Common myeloid progenitor, CD34-positive (primary cell): ENCODE data around the gene LGALSL.

Source experiments
- CTCF ChIA-PET: fragments of 350-600 bp; sonication (Branson Sonifier 250); formaldehyde crosslinking; loops from one replicate; lab custom pipeline; 2021; ENCODE audit warnings: antibody characterized with exemption; lab: Charles Lee
- POLR2A ChIA-PET: fragments of 350-600 bp; sonication (Branson Sonifier 250); formaldehyde crosslinking; loops from one replicate; lab custom pipeline; 2021; ENCODE audit warnings: antibody characterized with exemption; lab: Charles Lee
- DNase-seq, 3 donors: peaks; one replicate each; pipeline versions ENCODE4 v3.0.0 to v3.0.0-alpha.2; 2013
- H3K27ac ChIP-seq, 2 experiments: 1 replicate in 1 of 2; 2 replicates in 1 of 2; pipeline ENCODE4 v1.7.0; 2013; ENCODE audit warnings: inconsistent platforms in 2 of 2, low read length in 2 of 2, mild to moderate bottlenecking in 2 of 2, low read depth in 1 of 2, moderate library complexity in 1 of 2; ENCODE audit not compliant: severe bottlenecking in 2 of 2, insufficient read depth in 1 of 2, poor library complexity in 1 of 2
- H3K27me3 ChIP-seq, 5 experiments: replicated peaks in 2 of 5; 1 replicate in 3 of 5; 2 replicates in 2 of 5; pipeline versions ENCODE4 v1.6.1 to v1.7.0; 2013; ENCODE audit warnings: low read length in 4 of 5, mild to moderate bottlenecking in 2 of 5, moderate library complexity in 2 of 5, inconsistent platforms in 1 of 5; ENCODE audit not compliant: insufficient read depth in 5 of 5, control insufficient read depth in 4 of 5
- H3K36me3 ChIP-seq, 4 experiments: 1 replicate in 2 of 4; 2 replicates in 2 of 4; pipeline versions ENCODE4 v1.6.1 to v1.7.0; 2013; ENCODE audit warnings: low read length in 3 of 4, control low read depth in 1 of 4, mild to moderate bottlenecking in 1 of 4; ENCODE audit not compliant: control insufficient read depth in 4 of 4, insufficient read depth in 4 of 4
- H3K4me1 ChIP-seq, 4 experiments: 1 replicate in 3 of 4; 2 replicates in 1 of 4; pipeline versions ENCODE4 v1.6.1 to v1.7.1; 2013; ENCODE audit warnings: low read length in 3 of 4, mild to moderate bottlenecking in 3 of 4, control low read depth in 1 of 4, inconsistent platforms in 1 of 4, moderate library complexity in 1 of 4; ENCODE audit not compliant: control insufficient read depth in 4 of 4, insufficient read depth in 4 of 4; ENCODE audit errors: control extremely low read depth in 1 of 4
- H3K4me3 ChIP-seq, 7 experiments: 1 replicate in 4 of 7; 2 replicates in 3 of 7; pipeline versions ENCODE4 v1.5.1 to v1.7.0; 2013; ENCODE audit warnings: mild to moderate bottlenecking in 7 of 7, low read length in 6 of 7, moderate library complexity in 6 of 7, inconsistent platforms in 2 of 7, low read depth in 2 of 7, control low read depth in 1 of 7; ENCODE audit not compliant: insufficient read depth in 4 of 7, control insufficient read depth in 1 of 7; ENCODE audit errors: extremely low read depth in 1 of 7
- H3K9me3 ChIP-seq, 5 experiments: 1 replicate in 4 of 5; 2 replicates in 1 of 5; pipeline versions ENCODE4 v1.6.1 to v1.7.1; 2013; ENCODE audit warnings: low read length in 4 of 5, mild to moderate bottlenecking in 2 of 5, inconsistent platforms in 1 of 5, low read depth in 1 of 5, moderate library complexity in 1 of 5; ENCODE audit not compliant: control insufficient read depth in 4 of 5, insufficient read depth in 2 of 5; ENCODE audit errors: control extremely low read depth in 1 of 5
- WGBS: methylation state at CpG from one replicate; pipeline ENCODE4 v1.1.5; 2013; ENCODE audit not compliant: insufficient coverage; 5-methylcytosine and 5-hydroxymethylcytosine counted together

The LGALSL gene

GRCh38 chr2:64414736-64415435 is 39.1 kb upstream of the LGALSL start:
- DNase-seq = no peak
- CTCF ChIA-PET = no interaction called here
- Histone ChIP-seq H3K27ac (no peak overlapping the region), H3K9me3 (no peaks in the 10 kb centered on the region), H3K27me3 (no peaks in the 10 kb centered on the region), H3K4me1 (peaks cover 0 to 4% (median 0%) of the 10 kb centered on the region in 4 experiments), H3K4me3 (no peak overlapping the region), H3K36me3 (no peaks in the 10 kb centered on the region)
- POLR2A ChIA-PET = interaction anchor here (0.7 kb wide), 1 partner anchor 14 kb away, joined by 3 read pairs; no protein-coding TSS in a partner anchor
- 92% methylated on average over 2 of the region's 7 CpGs for WGBS

- H3K4me1 ChIP-seq = peaks cover 0 to 4% (median 0%) of the 10 kb centered on the region in 4 experiments
- ChIA-PET CTCF (no interaction called here), POLR2A (no interaction called here)
- H3K4me3 ChIP-seq = no peak overlapping the region
- no peak overlapping the region for H3K27ac ChIP-seq
- H3K9me3 ChIP-seq = no peaks in the 10 kb centered on the region
- H3K36me3 ChIP-seq = no peaks in the 10 kb centered on the region
- WGBS = 93% methylated on average over 3 of the region's 3 CpGs
- no peaks in the 10 kb centered on the region for H3K27me3 ChIP-seq
- no peak for DNase-seq
Observed at GRCh38 chr2:64417624-64418023, 36.3 kb upstream of the LGALSL start.

GRCh38 chr2:64419596-64420165 is 34.3 kb upstream of the LGALSL start:
- Histone ChIP-seq H3K27ac (no peak overlapping the region), H3K4me3 (no peak overlapping the region), H3K4me1 (no peaks in the 10 kb centered on the region), H3K27me3 (no peaks in the 10 kb centered on the region), H3K9me3 (no peaks in the 10 kb centered on the region), H3K36me3 (no peaks in the 10 kb centered on the region)
- ChIA-PET POLR2A (no interaction called here), CTCF (no interaction called here)
- no peak for DNase-seq
- no CpG with 5 or more reads among the region's 2 CpGs for WGBS

GRCh38 chr2:64420677-64421076 is 33.3 kb upstream of the LGALSL start:
- Histone ChIP-seq H3K4me3 (no peak overlapping the region), H3K4me1 (no peaks in the 10 kb centered on the region), H3K9me3 (no peaks in the 10 kb centered on the region), H3K27me3 (no peaks in the 10 kb centered on the region), H3K27ac (no peak overlapping the region), H3K36me3 (no peaks in the 10 kb centered on the region)
- CTCF ChIA-PET = interaction anchor here (1.1 kb wide), 1 partner anchor 81 kb away, joined by 3 read pairs; no protein-coding TSS in a partner anchor
- POLR2A ChIA-PET = no interaction called here
- DNase-seq = no peak

GRCh38 chr2:64421201-64421600 is 32.8 kb upstream of the LGALSL start:
- ChIA-PET CTCF (interaction anchor here (1.1 kb wide), 1 partner anchor 81 kb away, joined by 3 read pairs; no protein-coding TSS in a partner anchor), POLR2A (no interaction called here)
- H3K36me3 ChIP-seq = no peaks in the 10 kb centered on the region
- no peaks in the 10 kb centered on the region for H3K4me1 ChIP-seq
- H3K27me3 ChIP-seq = no peaks in the 10 kb centered on the region
- WGBS = 97% methylated on average over 5 of the region's 5 CpGs
- H3K27ac ChIP-seq = no peak overlapping the region
- no peaks in the 10 kb centered on the region for H3K9me3 ChIP-seq
- DNase-seq = no peak
- no peak overlapping the region for H3K4me3 ChIP-seq

- H3K4me1 ChIP-seq = no peaks in the 10 kb centered on the region
- POLR2A ChIA-PET = no interaction called here
- DNase-seq = peak in 1 of 3 donors; percentile 5
- no peak overlapping the region for H3K4me3 ChIP-seq
- no peaks in the 10 kb centered on the region for H3K9me3 ChIP-seq
- H3K27ac ChIP-seq = no peak overlapping the region
- H3K36me3 ChIP-seq = no peaks in the 10 kb centered on the region
- CTCF ChIA-PET = no interaction called here
- no peaks in the 10 kb centered on the region for H3K27me3 ChIP-seq
- WGBS = 83% methylated on average over 1 of the region's 1 CpG
Observed at GRCh38 chr2:64422466-64422865, 31.5 kb upstream of the LGALSL start.

GRCh38 chr2:64423303-64423702 is 30.7 kb upstream of the LGALSL start:
- Histone ChIP-seq H3K27ac (no peak overlapping the region), H3K9me3 (no peaks in the 10 kb centered on the region), H3K4me3 (no peak overlapping the region), H3K36me3 (no peaks in the 10 kb centered on the region), H3K4me1 (no peaks in the 10 kb centered on the region), H3K27me3 (no peaks in the 10 kb centered on the region)
- ChIA-PET POLR2A (no interaction called here), CTCF (no interaction called here)
- DNase-seq = no peak
